ENCODE data around the gene TSHZ2.
A peak's percentile ranks its signal among the peaks of the same experiment; 100 is the strongest.

The TSHZ2 gene

DNA sequence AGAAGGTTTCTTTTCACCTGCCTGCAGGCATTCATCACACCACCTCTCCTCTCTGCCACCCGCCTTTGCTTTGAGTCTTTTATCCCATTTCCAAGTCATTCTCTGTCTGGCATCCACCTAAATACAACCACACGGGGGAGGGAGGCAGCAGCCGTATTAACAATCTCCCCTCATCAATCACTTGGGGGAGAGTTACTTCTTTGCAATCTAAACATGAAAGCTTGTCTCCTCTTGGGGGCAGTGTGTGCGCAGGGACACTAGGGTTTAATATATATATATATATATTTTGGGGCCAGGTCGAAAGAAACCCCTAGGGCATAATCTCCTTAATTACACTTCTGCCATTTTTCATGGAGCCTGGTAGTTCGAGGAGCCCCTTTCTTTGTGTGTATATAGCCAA lies 214.5 kb downstream of the TSHZ2 start:
- Mint-ChIP-seq H3K9me3 (no peaks in the 10 kb centered on the region), H3K27me3 (peaks cover 12% of the 10 kb centered on the region), H3K4me1 (ENCODE audit: low read depth) (no peaks in the 10 kb centered on the region), H3K4me3 (no peak overlapping the region), H3K36me3 (ENCODE audit: low read depth) (no peaks in the 10 kb centered on the region), H3K27ac (no peak overlapping the region)

GRCh38 chr20:53187392-53188068 lies 215.4 kb downstream of the TSHZ2 start:
- H3K27me3 Mint-ChIP-seq = peaks cover 15% of the 10 kb centered on the region
- no peaks in the 10 kb centered on the region for H3K4me1 Mint-ChIP-seq (ENCODE audit: low read depth)
- no peak overlapping the region for H3K27ac Mint-ChIP-seq
- no peaks in the 10 kb centered on the region for H3K36me3 Mint-ChIP-seq (ENCODE audit: low read depth)
- no peak overlapping the region for H3K4me3 Mint-ChIP-seq
- no peaks in the 10 kb centered on the region for H3K9me3 Mint-ChIP-seq

DNA sequence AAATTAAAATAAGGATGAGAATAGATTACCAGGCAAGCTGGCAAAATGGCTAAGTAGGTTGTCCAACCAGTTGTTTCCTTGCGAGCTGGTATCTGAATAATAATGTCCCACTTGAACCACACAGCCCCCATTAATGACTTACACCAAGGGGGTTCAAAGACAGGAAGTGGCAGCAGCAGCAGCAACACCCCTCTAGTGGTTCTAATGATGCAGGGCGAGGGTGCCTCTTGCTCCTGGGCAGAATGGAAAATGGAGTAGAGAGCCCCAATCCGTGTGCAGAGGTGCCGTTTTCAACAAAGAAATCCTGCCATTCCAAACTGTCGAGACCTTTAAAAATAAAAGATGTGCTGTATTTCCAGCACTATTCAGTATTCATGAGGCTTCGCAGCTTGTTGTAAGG lies 218.1 kb downstream of the TSHZ2 start:
- H3K4me3 Mint-ChIP-seq = no peak overlapping the region
- H3K36me3 Mint-ChIP-seq (ENCODE audit: low read depth) = no peaks in the 10 kb centered on the region
- H3K9me3 Mint-ChIP-seq = no peaks in the 10 kb centered on the region
- H3K27ac Mint-ChIP-seq = no peak overlapping the region
- no peaks in the 10 kb centered on the region for H3K4me1 Mint-ChIP-seq (ENCODE audit: low read depth)
- H3K27me3 Mint-ChIP-seq = peaks cover 16% of the 10 kb centered on the region

GRCh38 chr20:53191957-53192356 lies 219.8 kb downstream of the TSHZ2 start:
- no peak overlapping the region for H3K4me3 Mint-ChIP-seq
- H3K27ac Mint-ChIP-seq = no peak overlapping the region
- H3K27me3 Mint-ChIP-seq = peaks cover 12% of the 10 kb centered on the region
- no peaks in the 10 kb centered on the region for H3K4me1 Mint-ChIP-seq (ENCODE audit: low read depth)
- H3K9me3 Mint-ChIP-seq = no peaks in the 10 kb centered on the region
- H3K36me3 Mint-ChIP-seq (ENCODE audit: low read depth) = no peaks in the 10 kb centered on the region

DNA sequence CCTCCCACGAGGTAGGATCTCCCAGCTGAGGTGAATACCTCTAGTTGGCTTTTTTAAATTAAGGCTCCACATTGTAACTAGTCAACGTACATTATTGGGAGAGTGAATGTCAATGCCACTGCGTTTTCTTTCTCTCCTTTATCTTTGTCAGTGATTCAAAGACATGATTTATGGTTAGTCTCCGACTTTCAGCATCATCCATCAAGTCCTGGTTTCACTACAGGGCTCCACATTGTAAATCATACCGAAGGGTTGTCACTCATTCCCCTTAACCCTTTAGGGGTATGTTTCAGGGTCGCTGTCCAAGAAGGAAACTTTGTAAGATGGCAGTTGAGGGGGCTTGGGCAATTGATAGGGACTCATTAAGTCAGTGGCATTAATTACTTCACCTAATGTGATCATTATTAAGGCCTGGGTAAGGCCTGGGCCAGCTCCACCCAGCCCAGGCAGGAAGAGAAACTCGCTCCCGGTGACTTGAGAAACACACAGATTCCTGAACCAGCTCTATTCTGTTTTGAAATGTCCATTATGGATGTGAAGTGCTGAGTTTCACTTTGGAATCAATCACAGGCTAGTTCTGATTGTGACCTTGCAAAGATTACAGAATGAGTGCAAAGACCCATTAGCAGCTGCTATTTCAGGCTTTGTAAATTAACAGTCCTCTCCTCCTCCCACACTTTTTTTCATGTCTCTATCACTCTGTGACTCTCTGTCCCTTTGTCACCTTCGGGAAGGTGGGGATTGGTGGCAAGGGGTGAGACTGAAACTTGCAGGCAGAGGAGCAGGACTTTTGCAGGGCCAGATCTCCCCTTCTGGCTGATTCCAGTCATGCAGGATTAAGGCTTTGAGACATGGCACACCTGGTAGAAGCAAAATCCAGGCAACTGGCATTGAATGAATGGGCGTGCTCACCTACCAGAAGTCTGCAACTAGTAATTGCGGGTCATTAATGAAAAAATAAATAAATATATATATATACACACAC lies 222.4 kb downstream of the TSHZ2 start:
- H3K9me3 Mint-ChIP-seq = no peaks in the 10 kb centered on the region
- peaks cover 12% of the 10 kb centered on the region for H3K27me3 Mint-ChIP-seq
- no peaks in the 10 kb centered on the region for H3K4me1 Mint-ChIP-seq (ENCODE audit: low read depth)
- no peak overlapping the region for H3K27ac Mint-ChIP-seq
- no peaks in the 10 kb centered on the region for H3K36me3 Mint-ChIP-seq (ENCODE audit: low read depth)
- H3K4me3 Mint-ChIP-seq = no peak overlapping the region

GRCh38 chr20:53195876-53196610 lies 223.9 kb downstream of the TSHZ2 start:
- H3K27me3 Mint-ChIP-seq = peaks cover 14% of the 10 kb centered on the region
- H3K36me3 Mint-ChIP-seq (ENCODE audit: low read depth) = no peaks in the 10 kb centered on the region
- no peaks in the 10 kb centered on the region for H3K4me1 Mint-ChIP-seq (ENCODE audit: low read depth)
- no peaks in the 10 kb centered on the region for H3K9me3 Mint-ChIP-seq
- no peak overlapping the region for H3K27ac Mint-ChIP-seq
- no peak overlapping the region for H3K4me3 Mint-ChIP-seq

DNA sequence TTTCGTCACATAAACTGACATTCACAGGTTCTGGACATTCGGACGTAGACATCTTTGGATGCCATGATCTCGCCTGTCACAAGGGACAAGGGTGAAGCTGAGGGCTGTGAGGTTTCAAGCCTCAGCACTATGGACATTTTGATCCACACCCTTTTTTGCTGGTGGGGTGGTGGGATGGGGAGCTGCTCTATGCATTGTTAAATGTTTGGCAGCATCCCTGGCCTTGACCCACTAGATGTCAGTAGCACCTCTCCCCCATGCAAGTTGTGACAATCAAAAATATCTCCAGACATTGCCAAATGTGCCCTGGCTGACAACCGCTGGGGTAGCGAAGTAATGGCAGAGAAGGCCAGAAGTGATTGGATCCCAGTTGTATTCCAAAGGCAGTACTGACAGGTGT lies 229.4 kb downstream of the TSHZ2 start:
- H3K4me3 Mint-ChIP-seq = no peak overlapping the region
- peaks cover 3% of the 10 kb centered on the region for H3K27me3 Mint-ChIP-seq
- H3K36me3 Mint-ChIP-seq (ENCODE audit: low read depth) = no peaks in the 10 kb centered on the region
- no peak overlapping the region for H3K27ac Mint-ChIP-seq
- no peaks in the 10 kb centered on the region for H3K4me1 Mint-ChIP-seq (ENCODE audit: low read depth)
- H3K9me3 Mint-ChIP-seq = no peaks in the 10 kb centered on the region

- H3K27me3 Mint-ChIP-seq = peaks cover 3% of the 10 kb centered on the region
Observed at GRCh38 chr20:53202777-53203176, 230.6 kb downstream of the TSHZ2 start.

DNA sequence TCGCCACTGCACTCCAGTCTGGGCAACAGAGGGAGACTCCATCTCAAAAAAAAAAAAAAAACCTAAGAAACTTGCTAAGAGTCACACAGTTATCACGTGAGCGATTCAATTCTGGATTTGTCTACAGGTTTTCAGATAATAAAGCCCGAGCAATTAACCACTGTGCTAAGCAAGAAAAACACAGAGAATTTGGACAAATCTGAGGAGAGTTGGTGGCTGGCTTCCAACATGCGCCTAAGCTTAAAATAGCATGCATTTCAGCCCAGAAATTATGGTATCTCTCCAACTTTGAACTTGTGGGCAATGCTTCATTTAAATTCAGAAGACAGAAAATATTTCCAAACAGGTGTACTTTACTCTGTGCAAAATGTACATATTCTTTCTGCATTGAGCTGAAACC lies 232.9 kb downstream of the TSHZ2 start:
- Mint-ChIP-seq H3K4me3 (no peak overlapping the region), H3K36me3 (ENCODE audit: low read depth) (no peaks in the 10 kb centered on the region), H3K4me1 (ENCODE audit: low read depth) (peaks cover 14% of the 10 kb centered on the region), H3K27me3 (no peaks in the 10 kb centered on the region), H3K9me3 (no peaks in the 10 kb centered on the region), H3K27ac (no peak overlapping the region)

More at GRCh38 chr20:53202777-53203176, 230.6 kb downstream of the TSHZ2 start:
- H3K27ac Mint-ChIP-seq = no peak overlapping the region
- H3K9me3 Mint-ChIP-seq = no peaks in the 10 kb centered on the region
- no peaks in the 10 kb centered on the region for H3K36me3 Mint-ChIP-seq (ENCODE audit: low read depth)
- H3K4me1 Mint-ChIP-seq (ENCODE audit: low read depth) = peaks cover 2% of the 10 kb centered on the region
- no peak overlapping the region for H3K4me3 Mint-ChIP-seq

DNA sequence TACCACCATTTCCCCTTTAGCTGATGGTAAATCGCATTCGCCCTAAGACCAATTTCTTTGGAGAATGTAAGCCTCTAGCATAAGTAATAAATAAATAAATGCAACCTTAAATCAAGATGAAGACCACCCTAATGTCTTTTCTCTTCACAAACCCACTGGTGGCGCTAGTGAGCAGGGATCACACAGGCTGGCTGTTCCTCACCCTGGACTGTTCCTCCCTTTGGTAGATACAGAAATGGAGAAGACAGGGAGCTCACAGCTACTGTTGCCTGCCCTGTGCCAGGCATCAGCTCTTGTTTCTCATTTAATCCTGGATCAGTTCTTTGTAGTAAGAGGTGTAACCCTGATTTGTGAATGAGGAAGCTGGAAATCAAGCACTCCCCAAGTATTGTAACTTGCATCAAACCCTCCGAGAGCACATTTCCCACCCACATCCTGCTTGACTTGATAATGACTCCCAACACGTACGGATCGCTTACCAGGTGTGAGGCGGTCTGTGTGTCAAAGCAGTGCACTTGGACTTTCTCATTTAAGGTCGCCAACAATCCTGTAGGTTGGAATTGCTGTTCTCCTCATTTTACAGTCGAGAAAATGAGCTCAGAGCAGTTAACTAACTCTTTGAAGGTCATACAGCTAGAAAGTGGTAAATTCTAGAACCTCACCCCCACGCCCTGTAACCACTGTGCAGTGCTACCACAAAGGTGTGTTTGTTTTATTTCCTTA lies 236.1 kb downstream of the TSHZ2 start:
- no peaks in the 10 kb centered on the region for H3K9me3 Mint-ChIP-seq
- no peaks in the 10 kb centered on the region for H3K36me3 Mint-ChIP-seq (ENCODE audit: low read depth)
- H3K4me1 Mint-ChIP-seq (ENCODE audit: low read depth) = peaks cover 14% of the 10 kb centered on the region
- H3K27ac Mint-ChIP-seq = no peak overlapping the region
- H3K27me3 Mint-ChIP-seq = no peaks in the 10 kb centered on the region
- peak overlapping the region; percentile 41 for H3K4me3 Mint-ChIP-seq

- Mint-ChIP-seq H3K27me3 (no peaks in the 10 kb centered on the region), H3K9me3 (no peaks in the 10 kb centered on the region), H3K36me3 (ENCODE audit: low read depth) (no peaks in the 10 kb centered on the region), H3K27ac (no peak overlapping the region), H3K4me3 (no peak overlapping the region), H3K4me1 (ENCODE audit: low read depth) (peaks cover 19% of the 10 kb centered on the region)
Observed at GRCh38 chr20:53210041-53210440, 237.9 kb downstream of the TSHZ2 start.

DNA sequence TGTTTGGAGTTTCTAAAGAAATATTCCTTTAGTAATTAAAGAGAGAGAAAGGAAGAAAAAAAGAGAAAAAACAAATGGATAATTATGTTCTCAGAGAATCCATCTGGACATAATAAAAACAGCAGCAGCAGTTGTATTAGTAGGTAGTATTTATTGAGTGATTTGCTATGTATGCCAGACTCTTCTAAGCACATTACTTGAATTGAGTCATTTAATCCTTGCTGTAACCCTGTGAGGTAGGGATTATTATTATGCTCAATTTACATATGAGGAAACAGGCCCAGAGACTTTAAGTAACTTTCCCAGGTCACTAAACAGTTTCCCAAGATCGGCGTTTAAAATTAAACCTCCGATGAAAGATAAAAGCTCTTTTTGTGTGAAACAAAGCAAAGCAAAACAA lies 238.8 kb downstream of the TSHZ2 start:
- Mint-ChIP-seq H3K36me3 (ENCODE audit: low read depth) (no peaks in the 10 kb centered on the region), H3K27ac (no peak overlapping the region), H3K9me3 (no peaks in the 10 kb centered on the region), H3K27me3 (no peaks in the 10 kb centered on the region), H3K4me1 (ENCODE audit: low read depth) (peaks cover 25% of the 10 kb centered on the region), H3K4me3 (no peak overlapping the region)

GRCh38 chr20:53212018-53212417 lies 239.9 kb downstream of the TSHZ2 start:
- Mint-ChIP-seq H3K27ac (no peak overlapping the region), H3K4me1 (ENCODE audit: low read depth) (peaks cover 35% of the 10 kb centered on the region), H3K4me3 (no peak overlapping the region), H3K9me3 (no peaks in the 10 kb centered on the region), H3K27me3 (no peaks in the 10 kb centered on the region), H3K36me3 (ENCODE audit: low read depth) (no peaks in the 10 kb centered on the region)

GRCh38 chr20:53214392-53214791 lies 242.2 kb downstream of the TSHZ2 start:
- H3K4me1 Mint-ChIP-seq (ENCODE audit: low read depth) = peaks cover 25% of the 10 kb centered on the region
- no peaks in the 10 kb centered on the region for H3K36me3 Mint-ChIP-seq (ENCODE audit: low read depth)
- H3K9me3 Mint-ChIP-seq = no peaks in the 10 kb centered on the region
- no peak overlapping the region for H3K4me3 Mint-ChIP-seq
- no peaks in the 10 kb centered on the region for H3K27me3 Mint-ChIP-seq
- H3K27ac Mint-ChIP-seq = no peak overlapping the region
